HCT116 (cell line): ENCODE results near the gene VPS37B.
A peak's percentile ranks its signal among the peaks of the same experiment; 100 is the strongest.

Experiments used
- CEBPB ChIP-seq: IDR thresholded peaks from 2 replicates; pipeline ENCODE4 v1.6.1; 2012; ENCODE audit warnings: low read depth
- EGR1 ChIP-seq: IDR thresholded peaks from 2 replicates; pipeline ENCODE4 v1.6.1; 2012; ENCODE audit warnings: low read depth
- EZH2phosphoT487 ChIP-seq: fragments of 200-600 bp; IDR thresholded peaks from 2 replicates; pipeline ENCODE4 v1.6.1; 2018; ENCODE audit warnings: antibody characterized with exemption, borderline replicate concordance
- POLR2A ChIP-seq: IDR thresholded peaks from 2 replicates; pipeline ENCODE4 v1.7.0; 2011; ENCODE audit warnings: borderline replicate concordance; ENCODE audit not compliant: insufficient read depth, insufficient read length; ENCODE audit errors: extremely low read depth
- POLR2AphosphoS5 ChIP-seq: IDR thresholded peaks from 2 replicates; pipeline ENCODE4 v1.6.1; 2011; ENCODE audit warnings: mild to moderate bottlenecking, low read depth, low read length, moderate library complexity
- RAD21 ChIP-seq: IDR thresholded peaks from 2 replicates; pipeline ENCODE4 v1.6.1; 2012; ENCODE audit warnings: low read depth, mild to moderate bottlenecking
- YY1 ChIP-seq: IDR thresholded peaks from 2 replicates; pipeline ENCODE4 v1.6.1; 2011; ENCODE audit warnings: low read length, low read depth, moderate library complexity, mild to moderate bottlenecking; ENCODE audit not compliant: insufficient replicate concordance; ENCODE audit errors: extremely low read depth
- TF ChIP-seq, protein P1 (sequence below), 3 experiments: fragments of 200-600 bp in 1 of 3; sonication (generic) in 1 of 3; IDR thresholded peaks in 2 of 3; conservative IDR thresholded peaks in 1 of 3; 2 replicates each; pipeline ENCODE4 v1.5.1; 2012 to 2017; ENCODE audit warnings: low read depth in 2 of 3, low read length in 2 of 3, antibody characterized with exemption in 1 of 3, borderline replicate concordance in 1 of 3, control low read depth in 1 of 3, mild to moderate bottlenecking in 1 of 3, mixed read lengths in 1 of 3, mixed run types in 1 of 3, moderate library complexity in 1 of 3; ENCODE audit not compliant: insufficient read depth in 1 of 3

DNA sequence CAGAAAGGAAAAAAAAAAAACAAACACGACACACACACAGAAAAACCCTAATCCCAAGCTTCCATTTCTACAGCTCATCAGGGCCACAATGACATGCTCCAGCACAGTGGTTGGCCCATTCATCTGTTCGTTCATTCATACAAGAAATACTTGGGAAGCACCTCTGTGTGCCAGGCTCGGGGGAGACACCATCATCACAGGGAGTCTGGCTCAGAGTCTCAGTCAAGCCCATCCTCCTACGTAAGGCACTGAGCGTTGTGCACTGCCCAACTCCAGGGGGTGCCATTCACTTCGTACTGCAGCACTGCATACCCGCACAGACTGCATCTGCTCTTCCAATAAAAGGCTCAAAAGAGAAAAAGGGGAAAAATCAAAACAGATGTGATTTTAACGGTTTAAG is 15.3 kb downstream of the VPS37B start:
- TF ChIP-seq POLR2A (no peak), EZH2phosphoT487 (no peak), POLR2AphosphoS5 (no peak), YY1 (no peak), EGR1 (no peak), CEBPB (no peak), RAD21 (peak; percentile 82)
- TF ChIP-seq, protein P1, sequence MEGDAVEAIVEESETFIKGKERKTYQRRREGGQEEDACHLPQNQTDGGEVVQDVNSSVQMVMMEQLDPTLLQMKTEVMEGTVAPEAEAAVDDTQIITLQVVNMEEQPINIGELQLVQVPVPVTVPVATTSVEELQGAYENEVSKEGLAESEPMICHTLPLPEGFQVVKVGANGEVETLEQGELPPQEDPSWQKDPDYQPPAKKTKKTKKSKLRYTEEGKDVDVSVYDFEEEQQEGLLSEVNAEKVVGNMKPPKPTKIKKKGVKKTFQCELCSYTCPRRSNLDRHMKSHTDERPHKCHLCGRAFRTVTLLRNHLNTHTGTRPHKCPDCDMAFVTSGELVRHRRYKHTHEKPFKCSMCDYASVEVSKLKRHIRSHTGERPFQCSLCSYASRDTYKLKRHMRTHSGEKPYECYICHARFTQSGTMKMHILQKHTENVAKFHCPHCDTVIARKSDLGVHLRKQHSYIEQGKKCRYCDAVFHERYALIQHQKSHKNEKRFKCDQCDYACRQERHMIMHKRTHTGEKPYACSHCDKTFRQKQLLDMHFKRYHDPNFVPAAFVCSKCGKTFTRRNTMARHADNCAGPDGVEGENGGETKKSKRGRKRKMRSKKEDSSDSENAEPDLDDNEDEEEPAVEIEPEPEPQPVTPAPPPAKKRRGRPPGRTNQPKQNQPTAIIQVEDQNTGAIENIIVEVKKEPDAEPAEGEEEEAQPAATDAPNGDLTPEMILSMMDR (IDR thresholded peaks at IDR 0.05 in 2 of 3, conservative IDR thresholded peaks at IDR 0.05 in 1 of 3; ENCODE audit: borderline replicate concordance in 1 of 3, insufficient read depth in 1 of 3, low read depth in 2 of 3, low read length in 2 of 3): peak; percentile 31 to 74 (median 71); a peak in 5 of 6 replicates
